Measurements from ENCODE around the gene STAM2.

DNA sequence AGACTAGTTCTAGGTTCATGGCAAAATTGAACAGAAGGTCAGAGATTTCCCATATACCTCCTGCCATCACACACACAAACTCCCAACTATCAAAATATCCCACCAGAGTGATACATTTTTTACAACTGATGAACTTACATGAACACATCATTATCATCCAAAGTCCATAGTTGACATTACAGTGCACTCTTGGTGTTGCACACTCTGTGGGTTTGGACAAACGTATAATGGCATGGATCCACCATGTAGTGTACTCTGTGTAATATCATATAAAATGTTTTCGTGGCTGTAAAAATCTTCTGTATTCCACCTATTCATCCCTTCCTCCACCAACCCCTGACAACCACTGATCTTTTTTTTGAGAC lies 25.9 kb upstream of the STAM2 start:
- TF ChIP-seq CTCF (IDR thresholded peaks at IDR 0.05) (no peak), POLR2A (IDR thresholded peaks at IDR 0.05) (no peak)
